ENCODE results near the gene C2orf92.

DNA sequence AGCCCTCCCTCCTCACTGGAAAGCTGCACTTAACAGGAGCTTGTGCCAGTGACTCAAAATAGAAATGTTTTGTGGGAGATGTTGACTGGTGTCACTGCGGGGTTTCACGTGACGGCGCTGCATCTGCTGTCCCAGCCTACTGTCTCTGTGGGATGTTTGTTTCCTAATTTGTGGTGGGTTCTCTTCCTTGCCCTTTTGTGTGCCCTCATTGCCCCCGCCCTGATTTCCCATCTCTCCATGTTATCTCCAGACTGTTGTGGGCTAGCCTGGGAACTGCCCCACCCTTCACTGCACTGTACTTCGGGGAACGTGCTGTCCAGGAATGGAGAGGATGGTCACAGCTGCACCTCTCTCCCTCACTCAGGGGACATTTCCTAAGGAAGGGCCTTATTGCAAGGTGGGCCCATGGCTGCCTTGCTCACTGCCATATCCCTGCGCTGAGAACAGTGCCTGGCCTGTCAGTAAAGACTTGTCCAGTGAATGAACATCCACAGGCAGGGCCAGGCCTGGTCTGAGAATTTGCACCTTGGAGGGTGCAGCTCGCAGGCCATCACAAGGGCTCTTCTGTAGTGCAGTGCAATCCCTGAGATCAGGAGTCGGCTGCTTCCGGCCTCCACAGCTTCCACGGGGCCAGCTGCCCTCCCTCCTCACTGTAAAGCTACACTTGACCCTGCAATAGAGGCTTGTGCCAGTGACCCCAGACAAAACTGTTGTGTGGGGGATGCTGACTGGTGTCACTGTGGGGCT is 61.9 kb downstream of the C2orf92 start:
- TF ChIP-seq, protein P1, sequence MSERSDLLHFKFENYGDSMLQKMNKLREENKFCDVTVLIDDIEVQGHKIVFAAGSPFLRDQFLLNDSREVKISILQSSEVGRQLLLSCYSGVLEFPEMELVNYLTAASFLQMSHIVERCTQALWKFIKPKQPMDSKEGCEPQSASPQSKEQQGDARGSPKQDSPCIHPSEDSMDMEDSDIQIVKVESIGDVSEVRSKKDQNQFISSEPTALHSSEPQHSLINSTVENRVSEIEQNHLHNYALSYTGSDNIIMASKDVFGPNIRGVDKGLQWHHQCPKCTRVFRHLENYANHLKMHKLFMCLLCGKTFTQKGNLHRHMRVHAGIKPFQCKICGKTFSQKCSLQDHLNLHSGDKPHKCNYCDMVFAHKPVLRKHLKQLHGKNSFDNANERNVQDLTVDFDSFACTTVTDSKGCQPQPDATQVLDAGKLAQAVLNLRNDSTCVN (tag by site-specific recombination; optimal IDR thresholded peaks at IDR 0.05): no peak
- TF ChIP-seq, protein P2, sequence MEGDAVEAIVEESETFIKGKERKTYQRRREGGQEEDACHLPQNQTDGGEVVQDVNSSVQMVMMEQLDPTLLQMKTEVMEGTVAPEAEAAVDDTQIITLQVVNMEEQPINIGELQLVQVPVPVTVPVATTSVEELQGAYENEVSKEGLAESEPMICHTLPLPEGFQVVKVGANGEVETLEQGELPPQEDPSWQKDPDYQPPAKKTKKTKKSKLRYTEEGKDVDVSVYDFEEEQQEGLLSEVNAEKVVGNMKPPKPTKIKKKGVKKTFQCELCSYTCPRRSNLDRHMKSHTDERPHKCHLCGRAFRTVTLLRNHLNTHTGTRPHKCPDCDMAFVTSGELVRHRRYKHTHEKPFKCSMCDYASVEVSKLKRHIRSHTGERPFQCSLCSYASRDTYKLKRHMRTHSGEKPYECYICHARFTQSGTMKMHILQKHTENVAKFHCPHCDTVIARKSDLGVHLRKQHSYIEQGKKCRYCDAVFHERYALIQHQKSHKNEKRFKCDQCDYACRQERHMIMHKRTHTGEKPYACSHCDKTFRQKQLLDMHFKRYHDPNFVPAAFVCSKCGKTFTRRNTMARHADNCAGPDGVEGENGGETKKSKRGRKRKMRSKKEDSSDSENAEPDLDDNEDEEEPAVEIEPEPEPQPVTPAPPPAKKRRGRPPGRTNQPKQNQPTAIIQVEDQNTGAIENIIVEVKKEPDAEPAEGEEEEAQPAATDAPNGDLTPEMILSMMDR (tag by site-specific recombination; IDR thresholded peaks at IDR 0.05): no peak
- TF ChIP-seq ZNF157 (tag by site-specific recombination; IDR thresholded peaks at IDR 0.05) (no peak), ZBTB20 (tag by site-specific recombination; IDR thresholded peaks at IDR 0.05) (no peak), TCF7L2 (IDR thresholded peaks at IDR 0.05; ENCODE audit: borderline replicate concordance, low read depth, low read length) (no peak), ZNF433 (tag by site-specific recombination; IDR thresholded peaks at IDR 0.05; ENCODE audit: low read depth) (no peak), ZBTB21 (tag by site-specific recombination; IDR thresholded peaks at IDR 0.05) (no peak)
- TF ChIP-seq, protein P3, sequence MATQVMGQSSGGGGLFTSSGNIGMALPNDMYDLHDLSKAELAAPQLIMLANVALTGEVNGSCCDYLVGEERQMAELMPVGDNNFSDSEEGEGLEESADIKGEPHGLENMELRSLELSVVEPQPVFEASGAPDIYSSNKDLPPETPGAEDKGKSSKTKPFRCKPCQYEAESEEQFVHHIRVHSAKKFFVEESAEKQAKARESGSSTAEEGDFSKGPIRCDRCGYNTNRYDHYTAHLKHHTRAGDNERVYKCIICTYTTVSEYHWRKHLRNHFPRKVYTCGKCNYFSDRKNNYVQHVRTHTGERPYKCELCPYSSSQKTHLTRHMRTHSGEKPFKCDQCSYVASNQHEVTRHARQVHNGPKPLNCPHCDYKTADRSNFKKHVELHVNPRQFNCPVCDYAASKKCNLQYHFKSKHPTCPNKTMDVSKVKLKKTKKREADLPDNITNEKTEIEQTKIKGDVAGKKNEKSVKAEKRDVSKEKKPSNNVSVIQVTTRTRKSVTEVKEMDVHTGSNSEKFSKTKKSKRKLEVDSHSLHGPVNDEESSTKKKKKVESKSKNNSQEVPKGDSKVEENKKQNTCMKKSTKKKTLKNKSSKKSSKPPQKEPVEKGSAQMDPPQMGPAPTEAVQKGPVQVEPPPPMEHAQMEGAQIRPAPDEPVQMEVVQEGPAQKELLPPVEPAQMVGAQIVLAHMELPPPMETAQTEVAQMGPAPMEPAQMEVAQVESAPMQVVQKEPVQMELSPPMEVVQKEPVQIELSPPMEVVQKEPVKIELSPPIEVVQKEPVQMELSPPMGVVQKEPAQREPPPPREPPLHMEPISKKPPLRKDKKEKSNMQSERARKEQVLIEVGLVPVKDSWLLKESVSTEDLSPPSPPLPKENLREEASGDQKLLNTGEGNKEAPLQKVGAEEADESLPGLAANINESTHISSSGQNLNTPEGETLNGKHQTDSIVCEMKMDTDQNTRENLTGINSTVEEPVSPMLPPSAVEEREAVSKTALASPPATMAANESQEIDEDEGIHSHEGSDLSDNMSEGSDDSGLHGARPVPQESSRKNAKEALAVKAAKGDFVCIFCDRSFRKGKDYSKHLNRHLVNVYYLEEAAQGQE (tag by site-specific recombination; IDR thresholded peaks at IDR 0.05): no peak
- TF ChIP-seq, protein P4, sequence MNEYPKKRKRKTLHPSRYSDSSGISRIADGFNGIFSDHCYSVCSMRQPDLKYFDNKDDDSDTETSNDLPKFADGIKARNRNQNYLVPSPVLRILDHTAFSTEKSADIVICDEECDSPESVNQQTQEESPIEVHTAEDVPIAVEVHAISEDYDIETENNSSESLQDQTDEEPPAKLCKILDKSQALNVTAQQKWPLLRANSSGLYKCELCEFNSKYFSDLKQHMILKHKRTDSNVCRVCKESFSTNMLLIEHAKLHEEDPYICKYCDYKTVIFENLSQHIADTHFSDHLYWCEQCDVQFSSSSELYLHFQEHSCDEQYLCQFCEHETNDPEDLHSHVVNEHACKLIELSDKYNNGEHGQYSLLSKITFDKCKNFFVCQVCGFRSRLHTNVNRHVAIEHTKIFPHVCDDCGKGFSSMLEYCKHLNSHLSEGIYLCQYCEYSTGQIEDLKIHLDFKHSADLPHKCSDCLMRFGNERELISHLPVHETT (tag by site-specific recombination; IDR thresholded peaks at IDR 0.05): no peak
- TF ChIP-seq, protein P5, sequence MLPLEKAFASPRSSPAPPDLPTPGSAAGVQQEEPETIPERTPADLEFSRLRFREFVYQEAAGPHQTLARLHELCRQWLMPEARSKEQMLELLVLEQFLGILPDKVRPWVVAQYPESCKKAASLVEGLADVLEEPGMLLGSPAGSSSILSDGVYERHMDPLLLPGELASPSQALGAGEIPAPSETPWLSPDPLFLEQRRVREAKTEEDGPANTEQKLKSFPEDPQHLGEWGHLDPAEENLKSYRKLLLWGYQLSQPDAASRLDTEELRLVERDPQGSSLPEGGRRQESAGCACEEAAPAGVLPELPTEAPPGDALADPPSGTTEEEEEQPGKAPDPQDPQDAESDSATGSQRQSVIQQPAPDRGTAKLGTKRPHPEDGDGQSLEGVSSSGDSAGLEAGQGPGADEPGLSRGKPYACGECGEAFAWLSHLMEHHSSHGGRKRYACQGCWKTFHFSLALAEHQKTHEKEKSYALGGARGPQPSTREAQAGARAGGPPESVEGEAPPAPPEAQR (tag by site-specific recombination; IDR thresholded peaks at IDR 0.05): no peak
- TF ChIP-seq, protein P6, sequence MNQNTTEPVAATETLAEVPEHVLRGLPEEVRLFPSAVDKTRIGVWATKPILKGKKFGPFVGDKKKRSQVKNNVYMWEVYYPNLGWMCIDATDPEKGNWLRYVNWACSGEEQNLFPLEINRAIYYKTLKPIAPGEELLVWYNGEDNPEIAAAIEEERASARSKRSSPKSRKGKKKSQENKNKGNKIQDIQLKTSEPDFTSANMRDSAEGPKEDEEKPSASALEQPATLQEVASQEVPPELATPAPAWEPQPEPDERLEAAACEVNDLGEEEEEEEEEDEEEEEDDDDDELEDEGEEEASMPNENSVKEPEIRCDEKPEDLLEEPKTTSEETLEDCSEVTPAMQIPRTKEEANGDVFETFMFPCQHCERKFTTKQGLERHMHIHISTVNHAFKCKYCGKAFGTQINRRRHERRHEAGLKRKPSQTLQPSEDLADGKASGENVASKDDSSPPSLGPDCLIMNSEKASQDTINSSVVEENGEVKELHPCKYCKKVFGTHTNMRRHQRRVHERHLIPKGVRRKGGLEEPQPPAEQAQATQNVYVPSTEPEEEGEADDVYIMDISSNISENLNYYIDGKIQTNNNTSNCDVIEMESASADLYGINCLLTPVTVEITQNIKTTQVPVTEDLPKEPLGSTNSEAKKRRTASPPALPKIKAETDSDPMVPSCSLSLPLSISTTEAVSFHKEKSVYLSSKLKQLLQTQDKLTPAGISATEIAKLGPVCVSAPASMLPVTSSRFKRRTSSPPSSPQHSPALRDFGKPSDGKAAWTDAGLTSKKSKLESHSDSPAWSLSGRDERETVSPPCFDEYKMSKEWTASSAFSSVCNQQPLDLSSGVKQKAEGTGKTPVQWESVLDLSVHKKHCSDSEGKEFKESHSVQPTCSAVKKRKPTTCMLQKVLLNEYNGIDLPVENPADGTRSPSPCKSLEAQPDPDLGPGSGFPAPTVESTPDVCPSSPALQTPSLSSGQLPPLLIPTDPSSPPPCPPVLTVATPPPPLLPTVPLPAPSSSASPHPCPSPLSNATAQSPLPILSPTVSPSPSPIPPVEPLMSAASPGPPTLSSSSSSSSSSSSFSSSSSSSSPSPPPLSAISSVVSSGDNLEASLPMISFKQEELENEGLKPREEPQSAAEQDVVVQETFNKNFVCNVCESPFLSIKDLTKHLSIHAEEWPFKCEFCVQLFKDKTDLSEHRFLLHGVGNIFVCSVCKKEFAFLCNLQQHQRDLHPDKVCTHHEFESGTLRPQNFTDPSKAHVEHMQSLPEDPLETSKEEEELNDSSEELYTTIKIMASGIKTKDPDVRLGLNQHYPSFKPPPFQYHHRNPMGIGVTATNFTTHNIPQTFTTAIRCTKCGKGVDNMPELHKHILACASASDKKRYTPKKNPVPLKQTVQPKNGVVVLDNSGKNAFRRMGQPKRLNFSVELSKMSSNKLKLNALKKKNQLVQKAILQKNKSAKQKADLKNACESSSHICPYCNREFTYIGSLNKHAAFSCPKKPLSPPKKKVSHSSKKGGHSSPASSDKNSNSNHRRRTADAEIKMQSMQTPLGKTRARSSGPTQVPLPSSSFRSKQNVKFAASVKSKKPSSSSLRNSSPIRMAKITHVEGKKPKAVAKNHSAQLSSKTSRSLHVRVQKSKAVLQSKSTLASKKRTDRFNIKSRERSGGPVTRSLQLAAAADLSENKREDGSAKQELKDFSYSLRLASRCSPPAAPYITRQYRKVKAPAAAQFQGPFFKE (tag by site-specific recombination; IDR thresholded peaks at IDR 0.05; ENCODE audit: borderline replicate concordance): no peak
